BE2C (cell line): Measurements from ENCODE around the gene DAPK1.

Experiments used
- DNase-seq: peaks from one replicate; pipeline ENCODE4 v3.0.0-alpha.2; 2020
- H3K27me3 ChIP-seq: fragments of 250-450 bp; sonication (Bioruptor Pico); 2 replicates; pipeline ENCODE4 v1.5.1; 2020; ENCODE audit warnings: mild to moderate bottlenecking
- H3K36me3 ChIP-seq: fragments of 250-450 bp; sonication (Bioruptor Pico); 2 replicates; pipeline ENCODE4 v1.5.1; 2020; ENCODE audit warnings: mild to moderate bottlenecking
- H3K4me1 ChIP-seq: fragments of 250-450 bp; sonication (Bioruptor Pico); 2 replicates; pipeline ENCODE4 v1.5.1; 2020
- H3K4me3 ChIP-seq: 2 replicates; pipeline ENCODE4 v1.5.1; 2011; ENCODE audit warnings: low read depth, low read length
- H3K9me3 ChIP-seq: fragments of 250-450 bp; sonication (Bioruptor Pico); 2 replicates; pipeline ENCODE4 v1.5.1; 2020
- CTCF ChIP-seq: IDR thresholded peaks from 2 replicates; pipeline ENCODE4 v1.5.1; 2012; ENCODE audit warnings: mild to moderate bottlenecking, low read depth, low read length

Gene DAPK1

GRCh38 chr9:87662808-87663528 lies 165.3 kb downstream of the DAPK1 start:
- Histone ChIP-seq H3K4me3 (no peak overlapping the region), H3K27me3 (no peaks in the 10 kb centered on the region), H3K4me1 (no peaks in the 10 kb centered on the region; the same call in 1 of the 2 replicates), H3K9me3 (no peaks in the 10 kb centered on the region), H3K36me3 (no peaks in the 10 kb centered on the region)
- peak; percentile 90 for DNase-seq
- peak; percentile 91 for TF ChIP-seq CTCF

GRCh38 chr9:87663556-87663955 lies 165.9 kb downstream of the DAPK1 start:
- H3K4me3 ChIP-seq = no peak overlapping the region
- no peak for DNase-seq
- no peaks in the 10 kb centered on the region; the same call in 1 of the 2 replicates for H3K4me1 ChIP-seq
- no peaks in the 10 kb centered on the region for H3K27me3 ChIP-seq
- H3K9me3 ChIP-seq = no peaks in the 10 kb centered on the region
- no peaks in the 10 kb centered on the region for H3K36me3 ChIP-seq
- no peak for TF ChIP-seq CTCF

GRCh38 chr9:87664153-87665060 lies 166.7 kb downstream of the DAPK1 start:
- H3K4me1 ChIP-seq = no peaks in the 10 kb centered on the region; the same call in 1 of the 2 replicates
- H3K27me3 ChIP-seq = no peaks in the 10 kb centered on the region
- no peaks in the 10 kb centered on the region for H3K9me3 ChIP-seq
- DNase-seq = no peak
- H3K4me3 ChIP-seq = no peak overlapping the region
- H3K36me3 ChIP-seq = peaks cover 3% of the 10 kb centered on the region; the same call in 1 of the 2 replicates
- TF ChIP-seq CTCF = no peak

GRCh38 chr9:87665505-87665904 lies 167.8 kb downstream of the DAPK1 start:
- TF ChIP-seq CTCF = no peak
- no peak for DNase-seq
- Histone ChIP-seq H3K4me3 (no peak overlapping the region), H3K9me3 (no peaks in the 10 kb centered on the region), H3K27me3 (no peaks in the 10 kb centered on the region), H3K36me3 (peaks cover 3% of the 10 kb centered on the region; the same call in 1 of the 2 replicates), H3K4me1 (no peaks in the 10 kb centered on the region; the same call in 1 of the 2 replicates)

- H3K36me3 ChIP-seq = peaks cover 3% of the 10 kb centered on the region
- no peaks in the 10 kb centered on the region for H3K27me3 ChIP-seq
- H3K4me3 ChIP-seq = no peak overlapping the region
- H3K4me1 ChIP-seq = no peaks in the 10 kb centered on the region; the same call in 1 of the 2 replicates
- TF ChIP-seq CTCF = peak; percentile 62
- no peak for DNase-seq
- H3K9me3 ChIP-seq = no peaks in the 10 kb centered on the region
Observed at GRCh38 chr9:87667164-87667738, 169.6 kb downstream of the DAPK1 start.
